GM12891 (cell line): Measurements from ENCODE around the gene FBXO31.

Source experiments
- PAX5 ChIP-seq: IDR thresholded peaks from 2 replicates; pipeline ENCODE4 v1.6.1; 2011; ENCODE audit warnings: low read length, moderate library complexity, mild to moderate bottlenecking; ENCODE audit not compliant: insufficient read depth, severe bottlenecking
- POLR2A ChIP-seq: IDR thresholded peaks from 2 replicates; pipeline ENCODE4 v1.6.1; 2011; ENCODE audit warnings: low read depth, low read length, control low read depth
- POLR2AphosphoS5 ChIP-seq: IDR thresholded peaks from 2 replicates; pipeline ENCODE4 v1.6.1; 2011; ENCODE audit warnings: low read depth, low read length, control low read depth
- POU2F2 ChIP-seq: IDR thresholded peaks from 2 replicates; pipeline ENCODE4 v1.6.1; 2011; ENCODE audit warnings: low read depth, mild to moderate bottlenecking, control low read depth, low read length, moderate library complexity
- SPI1 ChIP-seq: IDR thresholded peaks from 2 replicates; pipeline ENCODE4 v1.6.1; 2011; ENCODE audit warnings: low read depth, low read length, control low read depth
- TAF1 ChIP-seq: IDR thresholded peaks from 2 replicates; pipeline ENCODE4 v1.6.1; 2011; ENCODE audit warnings: low read depth, low read length, control low read depth

DNA sequence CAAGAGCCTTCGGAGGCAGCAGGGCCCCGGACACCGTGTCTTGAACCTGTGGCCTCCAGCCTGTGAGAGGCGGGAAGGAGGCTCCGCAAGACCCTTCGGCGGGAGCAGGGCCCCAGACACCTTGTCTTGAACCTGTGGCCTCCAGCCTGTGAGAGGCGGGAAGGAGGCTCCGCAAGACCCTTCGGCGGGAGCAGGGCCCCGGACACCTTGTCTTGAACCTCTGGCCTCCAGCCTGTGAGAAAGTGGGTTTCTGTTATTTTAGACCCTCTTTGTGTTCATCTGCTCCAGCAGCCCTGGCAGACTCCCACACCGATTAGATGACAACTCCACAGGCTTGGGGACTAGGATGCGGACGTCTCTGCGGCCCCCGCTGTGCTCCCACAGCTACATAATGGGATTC is 30.0 kb downstream of the FBXO31 start:
- no peak for TF ChIP-seq POLR2A
- no peak for TF ChIP-seq PAX5
- no peak for TF ChIP-seq POLR2AphosphoS5
- no peak for TF ChIP-seq TAF1
- TF ChIP-seq SPI1 = no peak
- no peak for TF ChIP-seq POU2F2
